Measurements from ENCODE around the gene CFAP77. TPM values are rescaled to one million over a fixed set of nuclear protein-coding genes. Genes with fewer than 3 reads are reported as not detected.

Gene CFAP77
- total RNA-seq, 1 donor from 2014 or later, result not detected

DNA sequence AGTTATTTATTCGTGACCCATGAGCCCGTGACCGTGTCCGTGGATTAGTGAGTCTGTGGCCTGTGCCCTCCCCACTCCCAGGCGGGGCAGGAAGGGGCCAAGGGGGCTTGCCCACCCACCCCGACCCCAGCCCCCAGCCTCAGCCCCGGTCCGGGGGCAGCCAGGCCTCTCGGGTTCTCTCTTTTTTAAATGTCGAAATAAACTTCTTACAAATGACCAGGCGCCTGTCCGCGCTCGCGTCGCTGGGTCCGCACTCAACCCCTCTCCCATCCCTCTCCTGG is 180.0 kb downstream of the CFAP77 start:
- Histone ChIP-seq H3K4me3 (no peak overlapping the region), H3K27me3 (peaks cover 79% of the 10 kb centered on the region), H3K9me3 (no peaks in the 10 kb centered on the region)

DNA sequence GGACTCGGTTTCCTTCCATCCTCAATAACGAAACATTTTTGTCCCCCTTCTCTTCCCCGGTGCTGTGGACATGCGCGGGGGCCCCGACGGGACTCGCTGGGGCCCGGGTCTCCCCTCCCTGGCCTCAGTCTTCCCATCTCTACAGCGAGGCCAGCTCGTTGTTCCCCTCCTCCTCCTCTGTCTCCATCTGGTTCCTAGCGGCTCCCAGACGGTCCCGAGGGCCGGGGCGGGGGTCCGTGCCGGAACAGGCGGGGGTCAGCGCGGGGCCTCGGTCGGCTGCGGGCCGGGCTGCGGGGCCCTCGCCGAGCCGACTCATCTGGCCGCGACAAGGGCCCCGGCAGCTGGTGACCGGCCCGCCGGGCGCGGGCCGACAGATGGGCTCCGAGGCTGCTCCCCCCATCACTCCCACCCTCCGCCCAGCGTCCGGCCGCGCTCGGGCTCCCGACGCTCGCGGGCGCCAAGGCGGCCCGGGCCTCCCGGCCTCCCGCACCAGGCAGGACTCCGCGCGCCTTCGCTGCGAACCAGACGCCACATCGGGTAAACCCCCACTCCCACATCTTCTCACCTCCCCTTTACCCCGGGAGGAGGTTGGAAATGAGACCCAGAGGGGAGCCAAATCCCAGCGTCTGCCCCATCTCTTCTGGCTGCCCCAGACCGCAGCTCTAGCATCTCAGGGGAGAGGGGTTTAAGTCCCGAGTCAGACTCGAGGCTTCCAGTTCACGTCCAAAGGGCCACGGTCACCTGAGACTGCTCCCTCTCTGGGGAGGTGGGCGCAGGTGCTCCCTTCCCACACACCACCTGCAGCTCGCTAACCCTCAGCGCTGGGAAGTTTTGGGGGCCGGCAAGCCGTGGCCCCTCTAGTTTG is 180.5 kb downstream of the CFAP77 start:
- Histone ChIP-seq H3K27me3 (peaks cover 73% of the 10 kb centered on the region), H3K4me1 (peaks cover 4% of the 10 kb centered on the region), H3K4me3 (no peak overlapping the region), H3K27ac (no peak overlapping the region), H3K9me3 (no peaks in the 10 kb centered on the region), H3K36me3 (peaks cover 12% of the 10 kb centered on the region)
- no peak for DNase-seq
- TF ChIP-seq, protein P1, sequence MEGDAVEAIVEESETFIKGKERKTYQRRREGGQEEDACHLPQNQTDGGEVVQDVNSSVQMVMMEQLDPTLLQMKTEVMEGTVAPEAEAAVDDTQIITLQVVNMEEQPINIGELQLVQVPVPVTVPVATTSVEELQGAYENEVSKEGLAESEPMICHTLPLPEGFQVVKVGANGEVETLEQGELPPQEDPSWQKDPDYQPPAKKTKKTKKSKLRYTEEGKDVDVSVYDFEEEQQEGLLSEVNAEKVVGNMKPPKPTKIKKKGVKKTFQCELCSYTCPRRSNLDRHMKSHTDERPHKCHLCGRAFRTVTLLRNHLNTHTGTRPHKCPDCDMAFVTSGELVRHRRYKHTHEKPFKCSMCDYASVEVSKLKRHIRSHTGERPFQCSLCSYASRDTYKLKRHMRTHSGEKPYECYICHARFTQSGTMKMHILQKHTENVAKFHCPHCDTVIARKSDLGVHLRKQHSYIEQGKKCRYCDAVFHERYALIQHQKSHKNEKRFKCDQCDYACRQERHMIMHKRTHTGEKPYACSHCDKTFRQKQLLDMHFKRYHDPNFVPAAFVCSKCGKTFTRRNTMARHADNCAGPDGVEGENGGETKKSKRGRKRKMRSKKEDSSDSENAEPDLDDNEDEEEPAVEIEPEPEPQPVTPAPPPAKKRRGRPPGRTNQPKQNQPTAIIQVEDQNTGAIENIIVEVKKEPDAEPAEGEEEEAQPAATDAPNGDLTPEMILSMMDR (IDR thresholded peaks at IDR 0.05), result no peak
- ATAC-seq, result no peak
- intact Hi-C loops (cut with DNase I), result no loop called here

More for the DNA sequence above, 180.0 kb downstream of the CFAP77 start:
- DNase-seq (no peak), ATAC-seq (no peak)
- H3K27ac ChIP-seq, result no peak overlapping the region
- peaks cover 4% of the 10 kb centered on the region for H3K4me1 ChIP-seq
- peaks cover 10% of the 10 kb centered on the region for H3K36me3 ChIP-seq
- intact Hi-C loops (cut with DNase I), result no loop called here
- TF ChIP-seq, protein P1 (IDR thresholded peaks at IDR 0.05), result no peak

- intact Hi-C loops (cut with DNase I), result no loop called here
- H3K4me1 ChIP-seq, result peaks cover 4% of the 10 kb centered on the region
- TF ChIP-seq, protein P1 (IDR thresholded peaks at IDR 0.05), result no peak
- no peak overlapping the region for H3K4me3 ChIP-seq
- ATAC-seq (no peak), DNase-seq (no peak)
- H3K27ac ChIP-seq, result no peak overlapping the region
- no peaks in the 10 kb centered on the region for H3K9me3 ChIP-seq
- peaks cover 67% of the 10 kb centered on the region for H3K27me3 ChIP-seq
- peaks cover 16% of the 10 kb centered on the region for H3K36me3 ChIP-seq
These were observed 181.2 kb downstream of the CFAP77 start for GRCh38 chr9:132591244-132591643.

DNA sequence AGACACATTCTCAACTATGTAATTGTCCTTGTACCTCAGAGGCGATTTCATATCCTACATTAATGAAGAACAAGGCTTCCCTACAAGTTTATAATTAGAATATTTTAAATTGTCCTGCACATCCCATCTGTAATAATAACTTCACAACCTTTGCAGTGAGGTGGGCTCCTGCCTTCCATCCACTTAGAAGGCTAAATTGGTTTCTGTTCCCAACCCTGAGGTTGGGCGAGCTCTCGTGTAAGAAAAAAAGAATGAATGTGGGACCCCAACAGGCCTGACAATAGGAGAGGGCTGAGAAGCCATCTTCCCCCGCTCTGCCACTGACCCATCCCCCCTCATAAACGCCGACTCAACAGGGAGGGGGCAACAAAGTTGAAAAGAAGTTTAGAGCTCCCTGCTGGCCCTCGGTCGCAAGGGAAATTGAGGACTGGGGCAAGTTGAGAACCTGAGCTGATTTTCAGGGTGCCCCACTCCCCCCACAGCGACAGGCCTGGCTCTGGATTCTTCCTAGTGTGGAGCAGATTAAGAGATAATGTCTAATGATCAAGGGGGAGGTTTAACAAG is 181.8 kb downstream of the CFAP77 start:
- DNase-seq (no peak), ATAC-seq (no peak)
- Histone ChIP-seq H3K27ac (no peak overlapping the region), H3K27me3 (peaks cover 61% of the 10 kb centered on the region), H3K9me3 (no peaks in the 10 kb centered on the region), H3K4me1 (peaks cover 4% of the 10 kb centered on the region), H3K4me3 (no peak overlapping the region), H3K36me3 (peaks cover 20% of the 10 kb centered on the region)
- TF ChIP-seq, protein P1 (IDR thresholded peaks at IDR 0.05), result no peak
- intact Hi-C loops (cut with DNase I), result no loop called here

- H3K4me3 ChIP-seq, result no peak overlapping the region
- H3K4me1 ChIP-seq, result peaks cover 4% of the 10 kb centered on the region
- H3K27ac ChIP-seq, result no peak overlapping the region
- ATAC-seq (no peak), DNase-seq (no peak)
- intact Hi-C loops (cut with DNase I), result no loop called here
- peaks cover 20% of the 10 kb centered on the region for H3K36me3 ChIP-seq
- H3K27me3 ChIP-seq, result peaks cover 55% of the 10 kb centered on the region
- TF ChIP-seq, protein P1 (IDR thresholded peaks at IDR 0.05), result no peak
- no peaks in the 10 kb centered on the region for H3K9me3 ChIP-seq
These were observed 182.4 kb downstream of the CFAP77 start for GRCh38 chr9:132592451-132592850.
